Glutamatergic neuron (in vitro differentiated cells): ENCODE data around the gene CMTM8. TPM values are rescaled to one million over a fixed set of nuclear protein-coding genes. Genes with fewer than 3 reads are reported as not detected.
A peak's percentile ranks its signal among the peaks of the same experiment; 100 is the strongest.

Experiments
- DNase-seq: peaks from one replicate; pipeline ENCODE4 v3.0.0; 2022
- H3K27ac Mint-ChIP-seq: one replicate; pipeline ENCODE4 v1.8.0; 2020; ENCODE audit warnings: mild to moderate bottlenecking, mixed read lengths, inconsistent platforms; ENCODE audit not compliant: unreplicated experiment
- H3K27me3 Mint-ChIP-seq: one replicate; pipeline ENCODE4 v1.8.0; 2020; ENCODE audit warnings: mild to moderate bottlenecking, moderate library complexity, mixed read lengths, inconsistent platforms; ENCODE audit not compliant: unreplicated experiment
- H3K36me3 Mint-ChIP-seq: one replicate; pipeline ENCODE4 v1.8.0; 2020; ENCODE audit warnings: mild to moderate bottlenecking, mixed read lengths, inconsistent platforms; ENCODE audit not compliant: unreplicated experiment
- H3K4me1 Mint-ChIP-seq: one replicate; pipeline ENCODE4 v1.8.0; 2020; ENCODE audit warnings: mild to moderate bottlenecking, low read depth, mixed read lengths, inconsistent platforms; ENCODE audit not compliant: unreplicated experiment
- H3K4me3 Mint-ChIP-seq: one replicate; pipeline ENCODE4 v1.8.0; 2020; ENCODE audit warnings: mild to moderate bottlenecking, mixed read lengths, inconsistent platforms; ENCODE audit not compliant: unreplicated experiment
- H3K9me3 Mint-ChIP-seq: one replicate; pipeline ENCODE4 v1.8.0; 2020; ENCODE audit warnings: mild to moderate bottlenecking, moderate library complexity, mixed read lengths, inconsistent platforms; ENCODE audit not compliant: unreplicated experiment
- total RNA-seq: library from RNA; stranded (reverse); fragmentation: NEBNext Ultra II Directional; extraction: Animal tissue kit (Norgen Biotek cat#: 25700); gene quantifications from one replicate; pipeline ENCODE4 v1.2.1, GENCODE V29; 2021; ENCODE audit not compliant: unreplicated experiment
- TF ChIP-seq, protein P1 (sequence below): fragments of 200-600 bp; sonication (generic); IDR thresholded peaks from one replicate; pipeline ENCODE4 v1.5.0; 2021; ENCODE audit not compliant: partially characterized antibody, unreplicated experiment

The CMTM8 gene
- total RNA-seq, 1 donor from 2014 or later = not detected

- H3K9me3 Mint-ChIP-seq = no peaks in the 10 kb centered on the region
- peaks cover 13% of the 10 kb centered on the region for H3K4me1 Mint-ChIP-seq
- no peak overlapping the region for H3K4me3 Mint-ChIP-seq
- no peak overlapping the region for H3K27ac Mint-ChIP-seq
- TF ChIP-seq, protein P1, sequence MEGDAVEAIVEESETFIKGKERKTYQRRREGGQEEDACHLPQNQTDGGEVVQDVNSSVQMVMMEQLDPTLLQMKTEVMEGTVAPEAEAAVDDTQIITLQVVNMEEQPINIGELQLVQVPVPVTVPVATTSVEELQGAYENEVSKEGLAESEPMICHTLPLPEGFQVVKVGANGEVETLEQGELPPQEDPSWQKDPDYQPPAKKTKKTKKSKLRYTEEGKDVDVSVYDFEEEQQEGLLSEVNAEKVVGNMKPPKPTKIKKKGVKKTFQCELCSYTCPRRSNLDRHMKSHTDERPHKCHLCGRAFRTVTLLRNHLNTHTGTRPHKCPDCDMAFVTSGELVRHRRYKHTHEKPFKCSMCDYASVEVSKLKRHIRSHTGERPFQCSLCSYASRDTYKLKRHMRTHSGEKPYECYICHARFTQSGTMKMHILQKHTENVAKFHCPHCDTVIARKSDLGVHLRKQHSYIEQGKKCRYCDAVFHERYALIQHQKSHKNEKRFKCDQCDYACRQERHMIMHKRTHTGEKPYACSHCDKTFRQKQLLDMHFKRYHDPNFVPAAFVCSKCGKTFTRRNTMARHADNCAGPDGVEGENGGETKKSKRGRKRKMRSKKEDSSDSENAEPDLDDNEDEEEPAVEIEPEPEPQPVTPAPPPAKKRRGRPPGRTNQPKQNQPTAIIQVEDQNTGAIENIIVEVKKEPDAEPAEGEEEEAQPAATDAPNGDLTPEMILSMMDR = no peak
- no peak for DNase-seq
- H3K36me3 Mint-ChIP-seq = no peaks in the 10 kb centered on the region
- H3K27me3 Mint-ChIP-seq = peaks cover 5% of the 10 kb centered on the region
Observed at GRCh38 chr3:32281570-32282106, 43.2 kb downstream of the CMTM8 start.

- Mint-ChIP-seq H3K4me3 (no peak overlapping the region), H3K36me3 (no peaks in the 10 kb centered on the region), H3K9me3 (peaks cover 2% of the 10 kb centered on the region), H3K27ac (no peak overlapping the region), H3K27me3 (peaks cover 5% of the 10 kb centered on the region), H3K4me1 (peaks cover 13% of the 10 kb centered on the region)
- TF ChIP-seq, protein P1 = no peak
- no peak for DNase-seq
Observed at GRCh38 chr3:32282578-32283154, 44.2 kb downstream of the CMTM8 start.

GRCh38 chr3:32283304-32283703, 44.8 kb downstream of the CMTM8 start:
- Mint-ChIP-seq H3K4me3 (no peak overlapping the region), H3K4me1 (peaks cover 13% of the 10 kb centered on the region), H3K36me3 (no peaks in the 10 kb centered on the region), H3K27me3 (peaks cover 3% of the 10 kb centered on the region), H3K27ac (no peak overlapping the region), H3K9me3 (peaks cover 2% of the 10 kb centered on the region)
- TF ChIP-seq, protein P1 = no peak
- peak; percentile 79 for DNase-seq

- no peak for DNase-seq
- Mint-ChIP-seq H3K4me1 (peaks cover 13% of the 10 kb centered on the region), H3K9me3 (peaks cover 2% of the 10 kb centered on the region), H3K27me3 (peaks cover 2% of the 10 kb centered on the region), H3K4me3 (no peak overlapping the region), H3K36me3 (no peaks in the 10 kb centered on the region), H3K27ac (no peak overlapping the region)
- TF ChIP-seq, protein P1 = no peak
Observed at GRCh38 chr3:32284443-32285212, 46.1 kb downstream of the CMTM8 start.

- TF ChIP-seq, protein P1 = no peak
- DNase-seq = no peak
- Mint-ChIP-seq H3K9me3 (peaks cover 2% of the 10 kb centered on the region), H3K4me3 (no peak overlapping the region), H3K27ac (no peak overlapping the region), H3K27me3 (peaks cover 2% of the 10 kb centered on the region), H3K4me1 (peaks cover 13% of the 10 kb centered on the region), H3K36me3 (no peaks in the 10 kb centered on the region)
Observed at GRCh38 chr3:32285891-32286290, 47.4 kb downstream of the CMTM8 start.
